Measurements from ENCODE around the gene MRPL2.

The MRPL2 gene

GRCh38 chr6:43020847-43021246 is 38.4 kb downstream of the MRPL2 start (continued):
- TF ChIP-seq SP3 (tag by site-specific recombination; IDR thresholded peaks at IDR 0.05): peak; percentile 29; the same call in 1 of the 2 replicates
- 0 out of 2 replicates have a peak, but pooled peaks have one; percentile 14 for TF ChIP-seq KLF1 (tag by site-specific recombination; IDR thresholded peaks at IDR 0.05)
- TF ChIP-seq ZNF132 (tag by site-specific recombination; IDR thresholded peaks at IDR 0.05; ENCODE audit: borderline replicate concordance): no peak
- TF ChIP-seq ZNF704 (tag by site-specific recombination; IDR thresholded peaks at IDR 0.05): no peak
- no peak for TF ChIP-seq ZNF433 (tag by site-specific recombination; IDR thresholded peaks at IDR 0.05; ENCODE audit: low read depth)
- TF ChIP-seq ZSCAN30 (tag by site-specific recombination; IDR thresholded peaks at IDR 0.05): no peak
- TF ChIP-seq HOXC10 (CRISPR knock-in tag; IDR thresholded peaks at IDR 0.05): no peak
- no peak for TF ChIP-seq ZNF248 (tag by site-specific recombination; IDR thresholded peaks at IDR 0.05)
- TF ChIP-seq KLF16 (tag by site-specific recombination; IDR thresholded peaks at IDR 0.05): no peak
- no peak for TF ChIP-seq ZNF416 (tag by site-specific recombination; IDR thresholded peaks at IDR 0.05)
- no peak for TF ChIP-seq ZNF394 (tag by site-specific recombination; IDR thresholded peaks at IDR 0.05; ENCODE audit: borderline replicate concordance)
- TF ChIP-seq ATF2 (tag by site-specific recombination; IDR thresholded peaks at IDR 0.05; ENCODE audit: low read depth): no peak
- no peak for TF ChIP-seq GLI2 (tag by site-specific recombination; IDR thresholded peaks at IDR 0.05; ENCODE audit: borderline replicate concordance, low read depth)
- peak; percentile 42; the same call in 1 of the 2 replicates for TF ChIP-seq MZF1 (tag by site-specific recombination; IDR thresholded peaks at IDR 0.05; ENCODE audit: borderline replicate concordance)
- no peak for TF ChIP-seq ZNF138 (tag by site-specific recombination; IDR thresholded peaks at IDR 0.05; ENCODE audit: borderline replicate concordance)
- TF ChIP-seq ZNF211 (tag by site-specific recombination; IDR thresholded peaks at IDR 0.05; ENCODE audit: low read depth): no peak
- no peak for TF ChIP-seq SP7 (tag by site-specific recombination; IDR thresholded peaks at IDR 0.05)
- TF ChIP-seq ZNF169 (tag by site-specific recombination; IDR thresholded peaks at IDR 0.05): no peak
- no peak for TF ChIP-seq ZNF548 (tag by site-specific recombination; IDR thresholded peaks at IDR 0.05)
- TF ChIP-seq ZNF621 (tag by site-specific recombination; IDR thresholded peaks at IDR 0.05): no peak
- peak; percentile 63 for TF ChIP-seq ZNF341 (tag by site-specific recombination; IDR thresholded peaks at IDR 0.05; ENCODE audit: low read depth)
- peak; percentile 69 for TF ChIP-seq SCRT2 (tag by site-specific recombination; IDR thresholded peaks at IDR 0.05)
- no peak for TF ChIP-seq INSM2 (tag by site-specific recombination; IDR thresholded peaks at IDR 0.05)
- no peak for TF ChIP-seq ZBTB8A (tag by site-specific recombination; IDR thresholded peaks at IDR 0.05)
- TF ChIP-seq ZNF354C (tag by site-specific recombination; IDR thresholded peaks at IDR 0.05; ENCODE audit: borderline replicate concordance, low read depth): no peak
- no peak for TF ChIP-seq ZNF560 (tag by site-specific recombination; IDR thresholded peaks at IDR 0.05; ENCODE audit: borderline replicate concordance)
- TF ChIP-seq ZNF26 (tag by site-specific recombination; IDR thresholded peaks at IDR 0.05): no peak
- TF ChIP-seq ZBTB10 (tag by site-specific recombination; IDR thresholded peaks at IDR 0.05): peak; percentile 32; the same call in 1 of the 2 replicates
- TF ChIP-seq ZNF274 (IDR thresholded peaks at IDR 0.05; ENCODE audit: low read length): no peak
- no peak for TF ChIP-seq ZNF274 (tag by site-specific recombination; IDR thresholded peaks at IDR 0.05; ENCODE audit: borderline replicate concordance)
- no peak for TF ChIP-seq ZNF280C (tag by site-specific recombination; IDR thresholded peaks at IDR 0.05)
- no peak for TF ChIP-seq ZNF2 (tag by site-specific recombination; IDR thresholded peaks at IDR 0.05)

All from HEK293 (cell line).